Renal pelvis (tissue), 12 donors: Measurements from ENCODE around the gene FBLN5. TPM values are rescaled to one million over a fixed set of nuclear protein-coding genes. Genes with fewer than 3 reads are reported as not detected.

Experiments
- DNase-seq: peaks from one replicate; pipeline ENCODE4 v3.0.0-alpha.2; 2013
- long read RNA-seq, 16 experiments: transcript quantifications; one replicate each; lab custom pipeline, GENCODE V29; 2026
- polyA plus RNA-seq, 3 donors: library from polyadenylated mRNA; unstranded; fragments of 120-200 nt; gene quantifications; one replicate each; pipeline ENCODE4 v1.2.1, GENCODE V29; 2013; ENCODE audit not compliant: insufficient read length in 3 of 3

The FBLN5 gene
- polyA plus RNA-seq = 100 to 1,000 TPM; 141 to 166 (median 165) TPM
- long read RNA-seq, donor 1, transcript FBLN5-202 (11 exons, 2,123 nt) = major isoform, 16 of 42 reads
- long read RNA-seq, donor 1, partial matches to known transcripts = 25 of 42 reads
- long read RNA-seq, donor 1, other reads (novel, unspliced or antisense) = 0 of 42 reads
- long read RNA-seq, donor 2, transcript FBLN5-202 (11 exons, 2,123 nt) = major isoform, 47 of 82 reads
- long read RNA-seq, donor 2, partial matches to known transcripts = 34 of 82 reads
- long read RNA-seq, donor 2, other reads (novel, unspliced or antisense) = 0 of 82 reads
- long read RNA-seq, donor 3, transcript FBLN5-202 (11 exons, 2,123 nt) = major isoform, 14 of 59 reads
- long read RNA-seq, donor 3, partial matches to known transcripts = 45 of 59 reads
- long read RNA-seq, donor 3, other reads (novel, unspliced or antisense) = 0 of 59 reads
- long read RNA-seq, donor 4, transcript FBLN5-202 (11 exons, 2,123 nt) = major isoform, 30 of 56 reads
- long read RNA-seq, donor 4, partial matches to known transcripts = 24 of 56 reads
- long read RNA-seq, donor 4, other reads (novel, unspliced or antisense) = 0 of 56 reads
- long read RNA-seq, donor 5, transcript FBLN5-202 (11 exons, 2,123 nt) = major isoform, 9 of 24 reads
- long read RNA-seq, donor 5, partial matches to known transcripts = 15 of 24 reads
- long read RNA-seq, donor 5, other reads (novel, unspliced or antisense) = 0 of 24 reads
- long read RNA-seq, donor 6, transcript FBLN5-202 (11 exons, 2,123 nt) = major isoform, 18 of 40 reads
- long read RNA-seq, donor 6, partial matches to known transcripts = 22 of 40 reads
- long read RNA-seq, donor 6, other reads (novel, unspliced or antisense) = 0 of 40 reads
- long read RNA-seq, donor 7, transcript FBLN5-202 (11 exons, 2,123 nt) = major isoform, 23 of 115 reads
- long read RNA-seq, donor 7, partial matches to known transcripts = 90 of 115 reads
- long read RNA-seq, donor 7, other reads (novel, unspliced or antisense) = 0 of 115 reads
- long read RNA-seq, donor 8, transcript FBLN5-202 (11 exons, 2,123 nt) = major isoform, 17 of 53 reads
- long read RNA-seq, donor 8, partial matches to known transcripts = 34 of 53 reads
- long read RNA-seq, donor 8, other reads (novel, unspliced or antisense) = 0 of 53 reads
- long read RNA-seq, donor 9, transcript FBLN5-202 (11 exons, 2,123 nt) = major isoform, 45 of 109 reads
- long read RNA-seq, donor 9, partial matches to known transcripts = 63 of 109 reads
- long read RNA-seq, donor 9, other reads (novel, unspliced or antisense) = 0 of 109 reads
- long read RNA-seq, donor 10, transcript FBLN5-202 (11 exons, 2,123 nt) = major isoform, 25 of 92 reads
- long read RNA-seq, donor 10, partial matches to known transcripts = 66 of 92 reads
- long read RNA-seq, donor 10, other reads (novel, unspliced or antisense) = 0 of 92 reads
- long read RNA-seq, donor 11, transcript FBLN5-202 (11 exons, 2,123 nt) = major isoform, 15 of 56 reads
- long read RNA-seq, donor 11, partial matches to known transcripts = 41 of 56 reads
- long read RNA-seq, donor 11, other reads (novel, unspliced or antisense) = 0 of 56 reads
- long read RNA-seq, donor 12, transcript FBLN5-202 (11 exons, 2,123 nt) = major isoform, 34 of 77 reads
- long read RNA-seq, donor 12, partial matches to known transcripts = 41 of 77 reads
- long read RNA-seq, donor 12, other reads (novel, unspliced or antisense) = 0 of 77 reads
- long read RNA-seq, donor 13, transcript FBLN5-202 (11 exons, 2,123 nt) = major isoform, 5 of 16 reads
- long read RNA-seq, donor 13, partial matches to known transcripts = 9 of 16 reads
- long read RNA-seq, donor 13, other reads (novel, unspliced or antisense) = 0 of 16 reads
- long read RNA-seq, donor 14 = 0 reads
- long read RNA-seq, donor 15 = 0 reads
- long read RNA-seq, donor 16, transcript FBLN5-202 (11 exons, 2,123 nt) = major isoform, 30 of 96 reads
- long read RNA-seq, donor 16, partial matches to known transcripts = 65 of 96 reads
- long read RNA-seq, donor 16, other reads (novel, unspliced or antisense) = 0 of 96 reads

GRCh38 chr14:91947475-91948184, at the start of gene FBLN5:
FBLN5 (minus strand) TSS chr14:91947694; CDS start chr14:91947229, 465 bp downstream.
- peak; percentile 65 for DNase-seq

GRCh38 chr14:91996948-91997371, 49.5 kb upstream of the FBLN5 start:
- peak; percentile 60 for DNase-seq

GRCh38 chr14:91987192-91987591, 39.7 kb upstream of the FBLN5 start:
- no peak for DNase-seq

GRCh38 chr14:91985521-91986255, 38.2 kb upstream of the FBLN5 start:
- DNase-seq = no peak

GRCh38 chr14:91985008-91985407, 37.5 kb upstream of the FBLN5 start:
- no peak for DNase-seq

GRCh38 chr14:91983588-91983987, 36.1 kb upstream of the FBLN5 start:
- DNase-seq = no peak

- no peak for DNase-seq
Measured at GRCh38 chr14:91980157-91980556, 32.7 kb upstream of the FBLN5 start.

GRCh38 chr14:91977884-91978283, 30.4 kb upstream of the FBLN5 start:
- DNase-seq = no peak

- no peak for DNase-seq
Measured at GRCh38 chr14:91975763-91976162, 28.3 kb upstream of the FBLN5 start.

- DNase-seq = no peak
Measured at GRCh38 chr14:91971188-91971778, 23.8 kb upstream of the FBLN5 start.

- DNase-seq = no peak
Measured at GRCh38 chr14:91968280-91968679, 20.8 kb upstream of the FBLN5 start.

- no peak for DNase-seq
Measured at GRCh38 chr14:91964724-91965123, 17.2 kb upstream of the FBLN5 start.

- DNase-seq = peak; percentile 56
Measured at GRCh38 chr14:91964011-91964410, 16.5 kb upstream of the FBLN5 start.

- DNase-seq = no peak
Measured at GRCh38 chr14:91963465-91963864, 16.0 kb upstream of the FBLN5 start.

GRCh38 chr14:91961297-91962220, 14.1 kb upstream of the FBLN5 start:
- DNase-seq = no peak

- no peak for DNase-seq
Measured at GRCh38 chr14:91957876-91958313, 10.4 kb upstream of the FBLN5 start.

GRCh38 chr14:91956616-91957015, 9.1 kb upstream of the FBLN5 start:
- DNase-seq = no peak
